Glutamatergic neuron (in vitro differentiated cells): Measurements from ENCODE around the gene MVP. TPM values are rescaled to one million over a fixed set of nuclear protein-coding genes. Genes with fewer than 3 reads are reported as not detected.

Experiments
- DNase-seq: peaks from one replicate; pipeline ENCODE4 v3.0.0; 2022
- H3K27ac Mint-ChIP-seq: one replicate; pipeline ENCODE4 v1.8.0; 2020; ENCODE audit warnings: mild to moderate bottlenecking, mixed read lengths, inconsistent platforms; ENCODE audit not compliant: unreplicated experiment
- H3K27me3 Mint-ChIP-seq: one replicate; pipeline ENCODE4 v1.8.0; 2020; ENCODE audit warnings: mild to moderate bottlenecking, moderate library complexity, mixed read lengths, inconsistent platforms; ENCODE audit not compliant: unreplicated experiment
- H3K36me3 Mint-ChIP-seq: one replicate; pipeline ENCODE4 v1.8.0; 2020; ENCODE audit warnings: mild to moderate bottlenecking, mixed read lengths, inconsistent platforms; ENCODE audit not compliant: unreplicated experiment
- H3K4me1 Mint-ChIP-seq: one replicate; pipeline ENCODE4 v1.8.0; 2020; ENCODE audit warnings: mild to moderate bottlenecking, low read depth, mixed read lengths, inconsistent platforms; ENCODE audit not compliant: unreplicated experiment
- H3K4me3 Mint-ChIP-seq: one replicate; pipeline ENCODE4 v1.8.0; 2020; ENCODE audit warnings: mild to moderate bottlenecking, mixed read lengths, inconsistent platforms; ENCODE audit not compliant: unreplicated experiment
- H3K9me3 Mint-ChIP-seq: one replicate; pipeline ENCODE4 v1.8.0; 2020; ENCODE audit warnings: mild to moderate bottlenecking, moderate library complexity, mixed read lengths, inconsistent platforms; ENCODE audit not compliant: unreplicated experiment
- total RNA-seq: library from RNA; stranded (reverse); fragmentation: NEBNext Ultra II Directional; extraction: Animal tissue kit (Norgen Biotek cat#: 25700); gene quantifications from one replicate; pipeline ENCODE4 v1.2.1, GENCODE V29; 2021; ENCODE audit not compliant: unreplicated experiment
- TF ChIP-seq, protein P1 (sequence below): fragments of 200-600 bp; sonication (generic); IDR thresholded peaks from one replicate; pipeline ENCODE4 v1.5.0; 2021; ENCODE audit not compliant: partially characterized antibody, unreplicated experiment

The MVP gene
- total RNA-seq, 1 donor from 2014 or later, result 82.7 TPM

DNA sequence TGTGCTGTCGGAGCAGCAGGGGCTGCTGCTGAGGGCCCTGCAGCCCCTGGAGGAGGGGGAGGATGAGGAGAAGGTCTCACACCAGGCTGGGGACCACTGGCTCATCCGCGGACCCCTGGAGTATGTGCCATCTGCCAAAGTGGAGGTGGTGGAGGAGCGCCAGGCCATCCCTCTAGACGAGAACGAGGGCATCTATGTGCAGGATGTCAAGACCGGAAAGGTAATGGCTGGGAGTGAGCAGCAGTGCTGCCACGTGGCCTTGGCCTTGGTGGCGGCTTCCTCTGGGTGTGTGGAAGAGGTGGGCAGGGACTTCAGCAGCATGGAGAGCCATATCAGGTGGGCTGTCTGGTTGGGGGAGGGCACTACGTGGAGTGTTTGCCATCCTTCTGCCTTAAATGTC, 20.0 kb downstream of the MVP start:
- Mint-ChIP-seq H3K27me3 (peaks cover 9% of the 10 kb centered on the region), H3K9me3 (peaks cover 2% of the 10 kb centered on the region), H3K36me3 (peaks cover 1% of the 10 kb centered on the region), H3K4me1 (peaks cover 2% of the 10 kb centered on the region), H3K4me3 (no peak overlapping the region), H3K27ac (no peak overlapping the region)
- TF ChIP-seq, protein P1, sequence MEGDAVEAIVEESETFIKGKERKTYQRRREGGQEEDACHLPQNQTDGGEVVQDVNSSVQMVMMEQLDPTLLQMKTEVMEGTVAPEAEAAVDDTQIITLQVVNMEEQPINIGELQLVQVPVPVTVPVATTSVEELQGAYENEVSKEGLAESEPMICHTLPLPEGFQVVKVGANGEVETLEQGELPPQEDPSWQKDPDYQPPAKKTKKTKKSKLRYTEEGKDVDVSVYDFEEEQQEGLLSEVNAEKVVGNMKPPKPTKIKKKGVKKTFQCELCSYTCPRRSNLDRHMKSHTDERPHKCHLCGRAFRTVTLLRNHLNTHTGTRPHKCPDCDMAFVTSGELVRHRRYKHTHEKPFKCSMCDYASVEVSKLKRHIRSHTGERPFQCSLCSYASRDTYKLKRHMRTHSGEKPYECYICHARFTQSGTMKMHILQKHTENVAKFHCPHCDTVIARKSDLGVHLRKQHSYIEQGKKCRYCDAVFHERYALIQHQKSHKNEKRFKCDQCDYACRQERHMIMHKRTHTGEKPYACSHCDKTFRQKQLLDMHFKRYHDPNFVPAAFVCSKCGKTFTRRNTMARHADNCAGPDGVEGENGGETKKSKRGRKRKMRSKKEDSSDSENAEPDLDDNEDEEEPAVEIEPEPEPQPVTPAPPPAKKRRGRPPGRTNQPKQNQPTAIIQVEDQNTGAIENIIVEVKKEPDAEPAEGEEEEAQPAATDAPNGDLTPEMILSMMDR, result no peak
- no peak for DNase-seq

DNA sequence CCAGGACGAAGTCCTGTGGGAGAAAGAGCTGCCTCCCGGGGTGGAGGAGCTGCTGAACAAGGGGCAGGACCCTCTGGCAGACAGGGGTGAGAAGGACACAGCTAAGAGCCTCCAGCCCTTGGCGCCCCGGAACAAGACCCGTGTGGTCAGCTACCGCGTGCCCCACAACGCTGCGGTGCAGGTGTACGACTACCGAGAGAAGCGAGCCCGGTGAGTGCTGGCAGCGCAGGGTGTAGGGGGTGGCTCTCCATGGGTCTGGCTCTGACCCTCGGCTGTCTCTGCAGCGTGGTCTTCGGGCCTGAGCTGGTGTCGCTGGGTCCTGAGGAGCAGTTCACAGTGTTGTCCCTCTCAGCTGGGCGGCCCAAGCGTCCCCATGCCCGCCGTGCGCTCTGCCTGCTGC, 21.4 kb downstream of the MVP start:
- no peak for DNase-seq
- TF ChIP-seq, protein P1, result no peak
- Mint-ChIP-seq H3K27ac (no peak overlapping the region), H3K4me1 (peaks cover 2% of the 10 kb centered on the region), H3K4me3 (no peak overlapping the region), H3K27me3 (peaks cover 11% of the 10 kb centered on the region), H3K36me3 (peaks cover 5% of the 10 kb centered on the region), H3K9me3 (peaks cover 2% of the 10 kb centered on the region)

DNA sequence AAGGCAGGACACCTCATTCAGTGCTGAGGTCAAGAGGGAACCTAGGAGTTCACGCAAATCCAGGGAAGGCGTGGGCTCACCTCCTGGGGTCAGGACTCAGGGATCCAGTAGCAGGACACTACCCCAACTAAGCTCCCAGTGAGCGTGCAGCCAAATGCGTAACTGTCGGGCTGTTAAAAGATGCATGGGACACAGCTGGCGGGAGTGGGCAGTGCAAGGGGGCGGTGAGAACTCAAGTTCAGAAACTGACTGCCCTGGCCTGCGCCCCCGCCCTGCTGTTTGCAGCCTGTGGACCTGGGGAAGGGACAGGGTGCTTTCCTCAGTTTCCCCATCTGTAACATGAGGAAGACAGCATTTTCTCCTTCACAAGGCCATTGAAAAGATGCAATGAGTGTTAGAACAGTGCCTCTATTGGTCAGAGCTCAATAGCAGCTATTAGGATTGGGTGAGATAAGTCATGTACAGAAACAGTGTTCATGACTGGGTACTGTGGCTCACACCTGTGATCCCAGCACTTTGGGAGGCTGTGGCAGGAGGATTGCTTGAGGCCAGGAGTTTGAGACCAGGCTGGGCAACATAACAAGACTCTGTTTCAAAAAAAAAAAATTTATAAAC, 22.6 kb downstream of the MVP start:
- Mint-ChIP-seq H3K27ac (no peak overlapping the region), H3K27me3 (peaks cover 8% of the 10 kb centered on the region), H3K4me3 (no peak overlapping the region), H3K36me3 (peaks cover 5% of the 10 kb centered on the region), H3K9me3 (peaks cover 2% of the 10 kb centered on the region), H3K4me1 (peaks cover 2% of the 10 kb centered on the region)
- no peak for DNase-seq
- TF ChIP-seq, protein P1, result no peak

DNA sequence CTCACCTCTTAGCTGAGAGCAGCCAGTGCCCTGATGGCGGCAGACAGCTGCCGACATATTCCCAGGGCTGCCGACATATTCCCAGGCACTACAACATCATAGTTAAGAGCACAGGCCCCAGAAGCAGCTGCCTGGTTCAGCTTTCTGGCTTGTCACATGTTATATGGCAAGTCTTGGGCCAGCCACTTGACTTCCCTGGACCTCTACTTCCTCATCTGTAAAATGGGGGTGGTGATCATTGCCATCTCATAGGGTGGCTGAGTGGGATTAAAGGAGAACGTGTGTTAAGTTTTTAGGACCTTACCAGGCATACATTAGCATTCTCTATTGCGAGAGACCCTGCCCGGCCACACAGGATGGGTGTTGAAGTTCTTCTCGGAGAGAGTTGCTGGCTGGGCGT, 23.7 kb downstream of the MVP start:
- Mint-ChIP-seq H3K4me1 (peaks cover 2% of the 10 kb centered on the region), H3K9me3 (peaks cover 2% of the 10 kb centered on the region), H3K27ac (no peak overlapping the region), H3K27me3 (peaks cover 8% of the 10 kb centered on the region), H3K36me3 (peaks cover 5% of the 10 kb centered on the region), H3K4me3 (no peak overlapping the region)
- no peak for DNase-seq
- TF ChIP-seq, protein P1, result no peak

DNA sequence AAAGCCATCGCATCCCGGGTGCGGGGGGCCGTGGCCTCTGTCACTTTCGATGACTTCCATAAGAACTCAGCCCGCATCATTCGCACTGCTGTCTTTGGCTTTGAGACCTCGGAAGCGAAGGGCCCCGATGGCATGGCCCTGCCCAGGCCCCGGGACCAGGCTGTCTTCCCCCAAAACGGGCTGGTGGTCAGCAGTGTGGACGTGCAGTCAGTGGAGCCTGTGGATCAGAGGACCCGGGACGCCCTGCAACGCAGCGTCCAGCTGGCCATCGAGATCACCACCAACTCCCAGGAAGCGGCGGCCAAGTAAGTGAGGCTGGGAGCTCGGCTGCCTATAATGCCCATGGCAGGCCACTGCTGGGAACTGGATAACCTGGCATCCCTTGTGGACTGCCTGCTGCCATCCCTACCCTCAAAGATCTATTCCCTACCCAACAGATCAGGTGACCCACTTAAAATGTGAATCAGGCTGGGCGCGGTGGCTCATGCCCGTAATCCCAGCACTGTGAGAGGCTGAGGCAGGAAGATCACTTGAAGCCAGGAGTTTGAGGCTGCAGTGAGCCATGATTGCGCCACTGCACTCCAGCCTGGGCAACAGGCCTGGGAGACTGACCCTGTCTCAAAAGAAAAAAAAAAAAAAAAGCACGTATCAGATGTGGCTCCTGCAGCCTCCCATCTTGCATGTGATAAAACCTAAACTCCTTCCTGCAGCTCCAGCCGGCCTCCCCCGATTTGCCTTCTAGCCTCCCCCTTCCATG, 24.5 kb downstream of the MVP start:
- H3K36me3 Mint-ChIP-seq, result peaks cover 5% of the 10 kb centered on the region
- H3K4me3 Mint-ChIP-seq, result no peak overlapping the region
- TF ChIP-seq, protein P1, result no peak
- H3K27ac Mint-ChIP-seq, result no peak overlapping the region
- no peak for DNase-seq
- peaks cover 2% of the 10 kb centered on the region for H3K9me3 Mint-ChIP-seq
- H3K4me1 Mint-ChIP-seq, result peaks cover 2% of the 10 kb centered on the region
- peaks cover 8% of the 10 kb centered on the region for H3K27me3 Mint-ChIP-seq
